Breast epithelium (tissue), 4 donors: Measurements from ENCODE around the gene FST. TPM values are rescaled to one million over a fixed set of nuclear protein-coding genes. Genes with fewer than 3 reads are reported as not detected.

Experiments used
- DNase-seq, 2 donors: peaks; one replicate each; pipeline ENCODE4 v3.0.0-alpha.2; 2019; ENCODE audit warnings: low spot score in 2 of 2
- H3K27ac ChIP-seq, 2 donors: fragments of 200-600 bp; sonication (generic) in 1 of 2; one replicate each; pipeline ENCODE4 v1.5.1; 2016 to 2019; ENCODE audit warnings: mild to moderate bottlenecking in 1 of 2
- H3K27me3 ChIP-seq, 2 donors: fragments of 200-600 bp; sonication (generic) in 1 of 2; one replicate each; pipeline versions ENCODE4 v1.5.1 to v1.6.0; 2017 to 2019; ENCODE audit warnings: control low read depth in 1 of 2, mild to moderate bottlenecking in 1 of 2
- H3K36me3 ChIP-seq: fragments of 200-600 bp; one replicate; pipeline ENCODE4 v1.5.1; 2019
- H3K4me1 ChIP-seq, 2 donors: fragments of 200-600 bp; sonication (generic); one replicate each; pipeline ENCODE4 v1.5.1; 2016 to 2019; ENCODE audit warnings: control low read depth in 1 of 2
- H3K4me3 ChIP-seq, 3 donors: fragments of 200-600 bp; sonication (generic); 1 replicate in 2 of 3; 2 replicates in 1 of 3; pipeline ENCODE4 v1.5.1; 2016 to 2019; ENCODE audit warnings: mild to moderate bottlenecking in 3 of 3, moderate library complexity in 2 of 3
- H3K9me3 ChIP-seq, 2 donors: fragments of 200-600 bp; sonication (generic) in 1 of 2; one replicate each; pipeline ENCODE4 v1.5.1; 2016 to 2019; ENCODE audit warnings: control low read depth in 1 of 2
- POLR2A ChIP-seq: fragments of 450-650 bp; IDR thresholded peaks from one replicate; pipeline ENCODE4 v1.6.1; 2016; ENCODE audit warnings: antibody characterized with exemption, mild to moderate bottlenecking, moderate library complexity
- POLR2AphosphoS5 ChIP-seq, 3 donors: sonication (generic); formaldehyde crosslinking; IDR thresholded peaks; one replicate each; pipeline ENCODE4 v1.6.1; 2017; ENCODE audit warnings: antibody characterized with exemption in 3 of 3
- intact Hi-C: fragments of 100-400 bp; cut with DNase I; formaldehyde crosslinking; loops from one replicate; pipeline ENCODE4 v1.15.1; 2023; ENCODE audit warnings: low total_unique reads
- total RNA-seq, 3 donors: library from RNA; depleted of rRNA; stranded (reverse); fragments of >200 nt; gene quantifications; one replicate each; pipeline ENCODE4 v1.1.0, GENCODE V29; 2016
- TF ChIP-seq, protein P1 (sequence below), 3 donors: fragments of 450-650 bp; IDR thresholded peaks; one replicate each; pipeline ENCODE4 v1.5.1; 2016 to 2017; ENCODE audit warnings: antibody characterized with exemption in 3 of 3, mild to moderate bottlenecking in 3 of 3, moderate library complexity in 3 of 3

Gene FST
- total RNA-seq, 3 donors from 2014 or later, result 6.2 to 23.0 (median 7.6) TPM

DNA sequence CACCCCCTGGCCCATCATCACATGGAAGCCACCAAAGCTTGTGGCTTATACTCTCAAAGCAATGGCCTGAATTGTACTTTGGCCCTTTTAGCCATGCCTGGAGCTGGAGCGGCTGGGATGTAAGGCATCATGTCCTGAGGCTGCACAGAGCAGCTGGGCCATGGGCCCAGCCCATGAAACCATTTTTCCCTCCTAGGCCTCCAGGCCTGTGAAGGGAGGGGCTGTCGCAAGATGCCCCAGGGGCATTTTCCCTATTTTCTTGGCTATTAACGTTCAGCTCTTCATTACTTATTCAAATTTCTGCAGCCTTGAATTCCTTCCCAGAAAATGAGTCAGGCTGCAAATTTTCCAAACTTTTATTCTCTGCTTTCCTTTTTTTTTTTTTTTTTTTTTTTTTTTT lies 27.7 kb downstream of the FST start:
- no peak for DNase-seq
- TF ChIP-seq, protein P1, sequence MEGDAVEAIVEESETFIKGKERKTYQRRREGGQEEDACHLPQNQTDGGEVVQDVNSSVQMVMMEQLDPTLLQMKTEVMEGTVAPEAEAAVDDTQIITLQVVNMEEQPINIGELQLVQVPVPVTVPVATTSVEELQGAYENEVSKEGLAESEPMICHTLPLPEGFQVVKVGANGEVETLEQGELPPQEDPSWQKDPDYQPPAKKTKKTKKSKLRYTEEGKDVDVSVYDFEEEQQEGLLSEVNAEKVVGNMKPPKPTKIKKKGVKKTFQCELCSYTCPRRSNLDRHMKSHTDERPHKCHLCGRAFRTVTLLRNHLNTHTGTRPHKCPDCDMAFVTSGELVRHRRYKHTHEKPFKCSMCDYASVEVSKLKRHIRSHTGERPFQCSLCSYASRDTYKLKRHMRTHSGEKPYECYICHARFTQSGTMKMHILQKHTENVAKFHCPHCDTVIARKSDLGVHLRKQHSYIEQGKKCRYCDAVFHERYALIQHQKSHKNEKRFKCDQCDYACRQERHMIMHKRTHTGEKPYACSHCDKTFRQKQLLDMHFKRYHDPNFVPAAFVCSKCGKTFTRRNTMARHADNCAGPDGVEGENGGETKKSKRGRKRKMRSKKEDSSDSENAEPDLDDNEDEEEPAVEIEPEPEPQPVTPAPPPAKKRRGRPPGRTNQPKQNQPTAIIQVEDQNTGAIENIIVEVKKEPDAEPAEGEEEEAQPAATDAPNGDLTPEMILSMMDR (IDR thresholded peaks at IDR 0.05), result no peak
- TF ChIP-seq POLR2A (no peak), POLR2AphosphoS5 (IDR thresholded peaks at IDR 0.05) (no peak)
- H3K27me3 ChIP-seq, result no peaks in the 10 kb centered on the region
- H3K9me3 ChIP-seq, result peaks cover 19 to 22% of the 10 kb centered on the region in 2 donors
- no peaks in the 10 kb centered on the region for H3K36me3 ChIP-seq
- H3K4me3 ChIP-seq, result no peak overlapping the region
- intact Hi-C loops, result no loop called here
- H3K27ac ChIP-seq, result no peak overlapping the region
- no peaks in the 10 kb centered on the region for H3K4me1 ChIP-seq

DNA sequence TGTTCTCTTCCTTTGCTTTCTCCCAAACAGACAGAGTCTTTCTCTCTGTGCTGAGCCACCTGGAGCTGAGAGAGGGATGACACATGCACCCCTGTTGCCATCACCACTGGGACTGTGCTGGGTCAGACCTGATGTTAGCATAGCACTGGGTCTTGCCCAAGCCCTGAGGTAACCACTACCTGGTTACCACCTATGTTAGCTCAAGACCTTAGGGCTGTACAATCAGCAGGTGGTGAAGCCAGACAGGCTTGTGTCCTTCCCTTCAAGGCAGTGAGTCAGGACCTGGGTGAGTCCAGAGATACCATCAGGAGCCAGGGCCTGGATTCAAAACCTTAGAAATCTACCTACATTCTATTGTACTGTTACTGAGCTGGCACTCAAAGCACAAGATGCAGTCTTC lies 32.1 kb downstream of the FST start:
- H3K4me1 ChIP-seq, result no peaks in the 10 kb centered on the region
- no peak overlapping the region for H3K4me3 ChIP-seq
- no peaks in the 10 kb centered on the region for H3K27me3 ChIP-seq
- H3K36me3 ChIP-seq, result no peaks in the 10 kb centered on the region
- TF ChIP-seq, protein P1 (IDR thresholded peaks at IDR 0.05), result no peak
- no peak for TF ChIP-seq POLR2AphosphoS5 (IDR thresholded peaks at IDR 0.05)
- TF ChIP-seq POLR2A, result no peak
- intact Hi-C loops, result no loop called here
- no peak overlapping the region for H3K27ac ChIP-seq
- peaks cover 17 to 22% of the 10 kb centered on the region in 2 donors for H3K9me3 ChIP-seq
- no peak for DNase-seq

DNA sequence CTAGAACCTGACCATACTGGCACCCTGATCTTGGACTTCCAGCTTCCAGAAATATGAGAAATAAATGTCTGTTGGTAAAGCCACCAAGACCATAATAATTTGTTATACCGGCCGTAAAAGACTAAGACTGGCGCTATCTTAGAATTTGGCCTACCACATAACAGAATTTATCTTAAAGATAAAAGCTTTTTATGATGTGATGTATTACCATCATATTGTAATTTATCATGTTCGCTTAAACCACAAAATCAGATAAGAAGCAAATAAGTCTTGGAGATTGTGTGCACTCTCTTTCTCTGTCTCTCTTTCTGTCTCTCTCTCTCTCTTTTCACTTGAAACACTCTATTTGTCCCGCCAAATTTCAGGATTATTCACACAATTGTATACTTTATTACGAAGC lies 35.6 kb downstream of the FST start:
- TF ChIP-seq, protein P1 (IDR thresholded peaks at IDR 0.05), result no peak
- TF ChIP-seq POLR2A (no peak), POLR2AphosphoS5 (IDR thresholded peaks at IDR 0.05) (no peak)
- no peak for DNase-seq
- Histone ChIP-seq H3K9me3 (peaks cover 5 to 6% of the 10 kb centered on the region in 2 donors), H3K4me3 (no peak overlapping the region), H3K27me3 (no peaks in the 10 kb centered on the region), H3K36me3 (no peaks in the 10 kb centered on the region), H3K27ac (no peak overlapping the region), H3K4me1 (no peaks in the 10 kb centered on the region)
- intact Hi-C loops, result no loop called here

DNA sequence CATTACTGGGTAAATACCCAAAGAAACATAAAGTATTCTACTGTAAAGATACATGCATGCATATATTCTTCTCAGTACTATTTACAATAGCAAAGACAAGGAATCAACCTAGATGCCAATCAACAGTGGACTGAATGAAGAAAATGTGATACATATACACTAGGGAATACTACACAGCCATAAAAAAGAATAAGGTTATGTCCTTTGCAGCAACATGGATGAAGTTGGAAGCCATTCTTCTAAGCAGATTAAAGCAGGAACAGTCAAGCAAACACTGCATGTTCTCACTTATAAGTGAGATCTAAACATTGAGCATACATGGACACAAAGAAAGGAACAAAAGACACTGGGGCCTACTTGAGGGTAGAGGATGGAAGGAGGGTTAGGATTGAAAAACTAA lies 40.4 kb downstream of the FST start:
- TF ChIP-seq POLR2AphosphoS5 (IDR thresholded peaks at IDR 0.05), result no peak
- no peak for TF ChIP-seq POLR2A
- TF ChIP-seq, protein P1 (IDR thresholded peaks at IDR 0.05), result no peak
- Histone ChIP-seq H3K36me3 (no peaks in the 10 kb centered on the region), H3K9me3 (peaks cover 0 to 22% of the 10 kb centered on the region in 2 donors), H3K4me3 (no peak overlapping the region), H3K27me3 (no peaks in the 10 kb centered on the region), H3K27ac (no peak overlapping the region), H3K4me1 (no peaks in the 10 kb centered on the region)
- intact Hi-C loops, result no loop called here
- DNase-seq, result no peak

Other genes with a start within 250 kb of the FST start
- gene NDUFS4, start 80.0 kb downstream of the FST start, total RNA-seq, result 100 to 1,000 TPM in 1 of 3 donors, 10 to 100 TPM in 2; 93.7 to 104 (median 94.1) TPM